Lung (tissue), 12 donors: ENCODE data around the gene RELN. TPM values are rescaled to one million over a fixed set of nuclear protein-coding genes. Genes with fewer than 3 reads are reported as not detected.

ENCODE experiments used
- ATAC-seq: fragments of 200-7000 bp; cut with Tn5 transposase; one replicate; pipeline ENCODE4 v1.9.1; 2020; ENCODE audit warnings: moderate number of reproducible peaks; ENCODE audit not compliant: insufficient read depth, low FRiP score
- DNase-seq, 3 donors: peaks; one replicate each; pipeline ENCODE4 v3.0.0-alpha.2; 2013 to 2017
- H3K27ac ChIP-seq, 2 donors: one replicate each; pipeline ENCODE4 v1.5.1; 2013; ENCODE audit warnings: mild to moderate bottlenecking in 2 of 2, moderate library complexity in 2 of 2, control low read depth in 1 of 2, inconsistent platforms in 1 of 2, low read depth in 1 of 2, low read length in 1 of 2
- H3K27me3 ChIP-seq, 3 donors: one replicate each; pipeline ENCODE4 v1.5.1; 2013; ENCODE audit warnings: low read length in 2 of 3; ENCODE audit not compliant: control insufficient read depth in 3 of 3, insufficient read depth in 3 of 3
- H3K36me3 ChIP-seq, 4 donors: one replicate each; pipeline ENCODE4 v1.5.1; 2013; ENCODE audit warnings: low read length in 4 of 4, mild to moderate bottlenecking in 1 of 4, moderate library complexity in 1 of 4; ENCODE audit not compliant: control insufficient read depth in 4 of 4, insufficient read depth in 4 of 4
- H3K4me1 ChIP-seq, 5 donors: one replicate each; pipeline ENCODE4 v1.5.1; 2013; ENCODE audit warnings: low read length in 5 of 5, mild to moderate bottlenecking in 2 of 5, moderate library complexity in 1 of 5; ENCODE audit not compliant: control insufficient read depth in 5 of 5, insufficient read depth in 5 of 5
- H3K4me3 ChIP-seq: one replicate; pipeline ENCODE4 v1.5.1; 2013; ENCODE audit warnings: mild to moderate bottlenecking, control low read depth, moderate library complexity
- H3K9ac ChIP-seq, 2 donors: one replicate each; pipeline ENCODE4 v1.5.1; 2013; ENCODE audit warnings: low read length in 2 of 2, control low read depth in 1 of 2; ENCODE audit not compliant: insufficient read depth in 1 of 2
- H3K9me3 ChIP-seq, 4 donors: one replicate each; pipeline ENCODE4 v1.5.1; 2013; ENCODE audit warnings: low read length in 3 of 4, mild to moderate bottlenecking in 1 of 4, moderate library complexity in 1 of 4; ENCODE audit not compliant: control insufficient read depth in 4 of 4, insufficient read depth in 3 of 4
- WGBS, 2 donors: extraction: QIAGEN DNeasy Blood & Tissue Kit; methylation state at CpG; one replicate each; pipeline ENCODE4 v1.1.7; 2013; 5-methylcytosine and 5-hydroxymethylcytosine counted together
- polyA plus RNA-seq, 2 donors: library from polyadenylated mRNA; stranded (reverse); fragments of 200-250 nt; gene quantifications; one replicate each; pipeline ENCODE4 v1.2.1, GENCODE V29; 2013
- total RNA-seq, 2 donors: library from RNA; depleted of rRNA in 1 of 2; stranded (reverse); fragments of >200 nt in 1 of 2; gene quantifications; one replicate each; pipeline ENCODE4 v1.2.1, GENCODE V29; 2014 to 2021
- TF ChIP-seq, protein P1 (sequence below): IDR thresholded peaks from 2 replicates; pipeline ENCODE4 v1.5.1; 2012; ENCODE audit warnings: mild to moderate bottlenecking; ENCODE audit errors: control extremely low read depth, extremely low read depth
- donor health status: control.
- donor health status: control.
- donor health status: Bipolar disorder and iron deficiency.
- donor health status: healthy.
- donor health status: DM: yes; HTN: yes; CAD: no.

RELN gene
- total and polyA plus RNA-seq, 4 donors, result 0.24 to 7.7 (median 2.0) TPM

GRCh38 chr7:103843689-103844480 lies 145.6 kb downstream of the RELN start:
- DNase-seq (no peak), ATAC-seq (no peak)
- H3K27ac ChIP-seq, result no peak overlapping the region
- H3K36me3 ChIP-seq, result no peaks in the 10 kb centered on the region
- no peak overlapping the region for H3K9ac ChIP-seq
- TF ChIP-seq, protein P1, sequence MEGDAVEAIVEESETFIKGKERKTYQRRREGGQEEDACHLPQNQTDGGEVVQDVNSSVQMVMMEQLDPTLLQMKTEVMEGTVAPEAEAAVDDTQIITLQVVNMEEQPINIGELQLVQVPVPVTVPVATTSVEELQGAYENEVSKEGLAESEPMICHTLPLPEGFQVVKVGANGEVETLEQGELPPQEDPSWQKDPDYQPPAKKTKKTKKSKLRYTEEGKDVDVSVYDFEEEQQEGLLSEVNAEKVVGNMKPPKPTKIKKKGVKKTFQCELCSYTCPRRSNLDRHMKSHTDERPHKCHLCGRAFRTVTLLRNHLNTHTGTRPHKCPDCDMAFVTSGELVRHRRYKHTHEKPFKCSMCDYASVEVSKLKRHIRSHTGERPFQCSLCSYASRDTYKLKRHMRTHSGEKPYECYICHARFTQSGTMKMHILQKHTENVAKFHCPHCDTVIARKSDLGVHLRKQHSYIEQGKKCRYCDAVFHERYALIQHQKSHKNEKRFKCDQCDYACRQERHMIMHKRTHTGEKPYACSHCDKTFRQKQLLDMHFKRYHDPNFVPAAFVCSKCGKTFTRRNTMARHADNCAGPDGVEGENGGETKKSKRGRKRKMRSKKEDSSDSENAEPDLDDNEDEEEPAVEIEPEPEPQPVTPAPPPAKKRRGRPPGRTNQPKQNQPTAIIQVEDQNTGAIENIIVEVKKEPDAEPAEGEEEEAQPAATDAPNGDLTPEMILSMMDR, result no peak
- no peaks in the 10 kb centered on the region for H3K27me3 ChIP-seq
- no peak overlapping the region for H3K4me3 ChIP-seq
- no peaks in the 10 kb centered on the region for H3K4me1 ChIP-seq
- 42 to 63% methylated on average over 2 of the region's 2 CpGs for WGBS, 2 donors
- peaks cover 0 to 2% (median 0%) of the 10 kb centered on the region in 4 donors for H3K9me3 ChIP-seq

- no peak overlapping the region for H3K4me3 ChIP-seq
- WGBS, 2 donors, result 71 to 80% methylated on average over 3 of the region's 3 CpGs
- TF ChIP-seq, protein P1, result no peak
- peaks cover 0 to 5% (median 0%) of the 10 kb centered on the region in 3 donors for H3K27me3 ChIP-seq
- ATAC-seq (no peak), DNase-seq (no peak)
- no peak overlapping the region for H3K9ac ChIP-seq
- no peaks in the 10 kb centered on the region for H3K36me3 ChIP-seq
- no peak overlapping the region for H3K27ac ChIP-seq
- H3K9me3 ChIP-seq, result peaks cover 0 to 3% (median 0%) of the 10 kb centered on the region in 4 donors
- H3K4me1 ChIP-seq, result no peaks in the 10 kb centered on the region
Measured at GRCh38 chr7:103833401-103833800, 156.1 kb downstream of the RELN start.

DNA sequence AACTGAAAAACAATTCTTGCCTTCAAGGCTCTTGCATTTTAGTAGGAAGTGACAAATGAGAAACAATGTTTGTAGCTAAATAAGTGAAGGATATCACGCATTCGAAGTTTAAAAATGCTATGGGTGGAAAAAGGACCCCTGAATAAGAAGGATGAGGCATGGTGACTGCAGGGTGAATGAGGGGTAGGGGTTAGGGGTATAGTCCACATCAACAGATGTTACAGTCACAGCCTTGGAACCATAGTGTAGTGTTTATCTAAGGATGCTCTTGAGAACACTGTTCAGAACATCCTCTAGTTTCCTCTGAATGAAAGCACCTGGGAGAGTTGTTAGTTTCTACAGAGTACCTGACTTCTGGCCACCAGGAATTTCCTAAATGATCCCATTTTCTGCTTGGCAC lies 157.0 kb downstream of the RELN start:
- ATAC-seq (no peak), DNase-seq (no peak)
- Histone ChIP-seq H3K4me1 (no peaks in the 10 kb centered on the region), H3K9ac (no peak overlapping the region), H3K36me3 (no peaks in the 10 kb centered on the region), H3K9me3 (peaks cover 0 to 3% (median 0%) of the 10 kb centered on the region in 4 donors), H3K27me3 (peaks cover 0 to 5% (median 0%) of the 10 kb centered on the region in 3 donors), H3K4me3 (no peak overlapping the region), H3K27ac (no peak overlapping the region)
- TF ChIP-seq, protein P1, result no peak
- WGBS, 2 donors, result 71 to 89% methylated on average over 2 of the region's 2 CpGs
